Measurements from ENCODE around the gene LYRM4.

LYRM4 gene

GRCh38 chr6:5110246-5110645, 150.5 kb downstream of the LYRM4 start:
- H3K27ac ChIP-seq (replicated peaks) = no peak overlapping the region

GRCh38 chr6:5109436-5109835, 151.3 kb downstream of the LYRM4 start:
- TF ChIP-seq REST (IDR thresholded peaks at IDR 0.05; ENCODE audit: insufficient replicate concordance, low read depth) (no peak), SPI1 (IDR thresholded peaks at IDR 0.05; ENCODE audit: borderline replicate concordance, low read depth) (no peak), CTCF (IDR thresholded peaks at IDR 0.05; ENCODE audit: insufficient read depth, low read length) (no peak), POLR2AphosphoS5 (IDR thresholded peaks at IDR 0.05; ENCODE audit: low read depth) (no peak), GABPA (IDR thresholded peaks at IDR 0.05; ENCODE audit: low read depth) (no peak)
- no peak for DNase-seq (ENCODE audit: low read depth in 1 of 2, low spot score in 1 of 2)

More at GRCh38 chr6:5110246-5110645, 150.5 kb downstream of the LYRM4 start:
- H3K4me3 ChIP-seq (replicated peaks; ENCODE audit: insufficient read depth, low read length) = no peak overlapping the region
- no peaks in the 10 kb centered on the region for H3K27me3 ChIP-seq (ENCODE audit: insufficient read depth, poor library complexity, severe bottlenecking)
- no peak for DNase-seq (ENCODE audit: low read depth in 1 of 2, low spot score in 1 of 2)
- TF ChIP-seq SPI1 (IDR thresholded peaks at IDR 0.05; ENCODE audit: borderline replicate concordance, low read depth) (no peak), CTCF (IDR thresholded peaks at IDR 0.05; ENCODE audit: insufficient read depth, low read length) (no peak), REST (IDR thresholded peaks at IDR 0.05; ENCODE audit: insufficient replicate concordance, low read depth) (no peak), GABPA (IDR thresholded peaks at IDR 0.05; ENCODE audit: low read depth) (no peak), POLR2AphosphoS5 (IDR thresholded peaks at IDR 0.05; ENCODE audit: low read depth) (no peak)

GRCh38 chr6:5108536-5109150, 152.1 kb downstream of the LYRM4 start:
- Histone ChIP-seq H3K4me3 (replicated peaks; ENCODE audit: insufficient read depth, low read length) (no peak overlapping the region), H3K27ac (replicated peaks) (no peak overlapping the region), H3K27me3 (ENCODE audit: insufficient read depth, poor library complexity, severe bottlenecking) (no peaks in the 10 kb centered on the region)
- DNase-seq (ENCODE audit: low read depth in 1 of 2, low spot score in 1 of 2) = no peak
- TF ChIP-seq GABPA (IDR thresholded peaks at IDR 0.05; ENCODE audit: low read depth) = no peak
- no peak for TF ChIP-seq POLR2AphosphoS5 (IDR thresholded peaks at IDR 0.05; ENCODE audit: low read depth)
- TF ChIP-seq CTCF (IDR thresholded peaks at IDR 0.05; ENCODE audit: insufficient read depth, low read length) = no peak
- no peak for TF ChIP-seq SPI1 (IDR thresholded peaks at IDR 0.05; ENCODE audit: borderline replicate concordance, low read depth)
- TF ChIP-seq REST (IDR thresholded peaks at IDR 0.05; ENCODE audit: insufficient replicate concordance, low read depth) = no peak

More at GRCh38 chr6:5109436-5109835, 151.3 kb downstream of the LYRM4 start:
- H3K27me3 ChIP-seq (ENCODE audit: insufficient read depth, poor library complexity, severe bottlenecking) = no peaks in the 10 kb centered on the region
- H3K4me3 ChIP-seq (replicated peaks; ENCODE audit: insufficient read depth, low read length) = no peak overlapping the region
- no peak overlapping the region for H3K27ac ChIP-seq (replicated peaks)
